ENCODE measurements around the gene HP1BP3.

DNA sequence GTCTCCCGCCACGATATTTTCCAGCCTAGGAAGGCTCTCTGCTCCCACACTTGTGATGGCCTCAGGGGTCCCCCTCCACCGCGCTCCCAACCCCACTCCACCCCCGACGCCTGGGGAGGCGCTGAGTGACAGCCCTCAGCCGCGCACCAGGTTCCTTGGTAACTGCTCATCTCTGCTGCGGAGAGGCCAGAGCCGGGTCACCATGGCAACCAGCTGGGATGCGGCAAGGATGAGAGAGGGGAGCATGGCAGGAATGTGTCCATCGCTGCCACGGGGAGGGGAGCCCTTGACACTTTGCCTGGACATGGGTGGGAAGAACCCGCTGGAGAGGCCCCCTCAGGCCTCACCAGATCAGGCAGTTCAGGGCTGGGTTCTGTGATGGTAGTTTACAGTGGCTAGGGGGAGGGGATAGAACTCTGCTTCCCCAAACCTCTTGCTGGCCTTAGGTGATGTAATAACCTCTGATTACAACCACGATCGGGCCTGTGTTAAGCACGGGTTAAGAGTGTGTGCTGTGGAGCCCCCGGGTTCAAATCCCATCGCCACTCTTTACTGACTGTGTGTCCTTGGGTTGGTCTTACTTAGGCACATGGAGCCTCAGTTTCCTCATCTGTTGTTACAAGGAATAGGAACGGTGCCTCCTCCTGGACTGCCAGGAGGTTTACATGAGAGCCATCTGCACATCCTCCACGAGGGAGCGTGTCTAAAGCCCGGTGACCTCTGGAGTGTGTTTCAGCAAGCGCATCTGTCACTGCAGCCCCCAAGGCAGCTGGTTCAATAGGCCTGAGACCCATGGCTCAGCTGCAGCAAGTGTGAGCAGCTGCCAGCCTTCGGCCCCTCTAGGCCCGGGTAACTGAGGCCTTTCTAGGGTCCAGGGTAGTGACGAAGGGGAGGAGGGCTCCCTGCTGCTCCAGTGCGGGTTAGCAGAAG lies 75.6 kb downstream of the HP1BP3 start:
- TF ChIP-seq, protein P1, sequence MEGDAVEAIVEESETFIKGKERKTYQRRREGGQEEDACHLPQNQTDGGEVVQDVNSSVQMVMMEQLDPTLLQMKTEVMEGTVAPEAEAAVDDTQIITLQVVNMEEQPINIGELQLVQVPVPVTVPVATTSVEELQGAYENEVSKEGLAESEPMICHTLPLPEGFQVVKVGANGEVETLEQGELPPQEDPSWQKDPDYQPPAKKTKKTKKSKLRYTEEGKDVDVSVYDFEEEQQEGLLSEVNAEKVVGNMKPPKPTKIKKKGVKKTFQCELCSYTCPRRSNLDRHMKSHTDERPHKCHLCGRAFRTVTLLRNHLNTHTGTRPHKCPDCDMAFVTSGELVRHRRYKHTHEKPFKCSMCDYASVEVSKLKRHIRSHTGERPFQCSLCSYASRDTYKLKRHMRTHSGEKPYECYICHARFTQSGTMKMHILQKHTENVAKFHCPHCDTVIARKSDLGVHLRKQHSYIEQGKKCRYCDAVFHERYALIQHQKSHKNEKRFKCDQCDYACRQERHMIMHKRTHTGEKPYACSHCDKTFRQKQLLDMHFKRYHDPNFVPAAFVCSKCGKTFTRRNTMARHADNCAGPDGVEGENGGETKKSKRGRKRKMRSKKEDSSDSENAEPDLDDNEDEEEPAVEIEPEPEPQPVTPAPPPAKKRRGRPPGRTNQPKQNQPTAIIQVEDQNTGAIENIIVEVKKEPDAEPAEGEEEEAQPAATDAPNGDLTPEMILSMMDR (IDR thresholded peaks at IDR 0.05; ENCODE audit: low read depth, low read length): no peak
- TF ChIP-seq EZH2phosphoT487 (IDR thresholded peaks at IDR 0.05; ENCODE audit: low read depth): no peak
